Activated CD4-positive, alpha-beta T cell treated with anti-CD3 and anti-CD28 coated beads, Interleukin-2, amount 50 U/mL, for 1 hour (primary cell): ENCODE data around the gene MRPS10.

Source experiments
- DNase-seq: peaks from one replicate; pipeline ENCODE4 v3.0.0-alpha.2; 2020

MRPS10 gene

DNA sequence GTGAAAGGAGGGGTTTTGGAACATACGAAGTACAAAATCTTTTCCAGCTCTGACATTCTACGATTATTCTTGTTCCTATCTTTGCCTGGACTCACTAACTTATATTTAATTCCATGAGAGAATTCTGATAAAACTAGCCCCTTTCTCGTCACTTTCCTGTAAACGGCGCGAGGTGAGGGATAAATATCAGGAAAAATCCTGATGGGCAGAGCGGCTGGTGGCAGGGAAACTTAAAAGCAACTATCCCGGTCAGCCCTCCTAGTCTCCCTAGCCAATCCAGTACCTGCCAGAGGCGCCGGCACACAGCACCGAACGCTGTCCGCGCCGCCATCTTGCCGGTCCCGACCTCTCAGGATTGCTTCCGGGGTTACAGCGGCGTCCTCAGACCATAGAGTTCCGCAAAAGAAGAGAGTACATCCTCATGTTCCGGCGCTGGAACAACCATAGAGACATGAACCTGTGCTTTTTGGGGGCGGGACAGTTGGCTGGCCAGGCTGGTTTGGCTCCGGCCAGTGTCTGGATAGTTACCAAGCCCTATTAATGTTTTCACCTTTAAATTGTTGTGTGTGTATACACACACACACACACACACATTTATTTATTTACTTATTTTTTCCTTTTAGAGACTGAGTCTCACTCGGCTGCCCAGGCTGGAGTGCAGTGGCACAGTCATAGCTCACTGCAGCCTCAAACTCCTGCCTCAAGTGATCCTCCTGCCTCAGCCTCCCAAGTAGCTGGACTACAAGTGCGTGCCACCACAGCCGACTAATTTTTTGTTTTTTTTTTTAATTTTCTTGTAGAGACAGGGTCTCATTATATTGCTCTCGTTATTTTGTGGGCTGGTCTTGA is at the start of gene MRPS10:
TSS of gene MRPS10 (minus strand) at position 343 of the 849 bp plus-strand sequence. CDS start at position 331, 12 bp downstream.
- DNase-seq, result peak; percentile 87

DNA sequence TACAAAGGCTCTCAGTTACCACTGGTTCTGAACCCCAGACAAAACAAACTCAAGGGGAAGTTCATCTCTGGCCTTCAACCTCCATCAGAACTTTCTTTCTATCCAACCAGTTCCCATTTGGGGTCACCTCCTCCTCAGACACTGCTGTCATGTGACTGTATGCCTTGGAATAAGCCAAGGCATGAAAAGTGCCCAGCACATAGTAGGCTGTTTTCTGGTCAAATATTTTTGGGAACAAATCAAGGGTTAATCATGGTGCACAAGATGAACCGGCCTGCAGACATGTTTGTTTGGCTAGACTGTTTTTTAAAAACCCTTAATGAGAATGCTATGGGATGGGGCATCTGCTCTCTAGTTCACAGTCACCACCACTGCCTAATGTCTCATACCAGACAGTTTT is 48.9 kb upstream of the MRPS10 start:
- DNase-seq, result no peak

DNA sequence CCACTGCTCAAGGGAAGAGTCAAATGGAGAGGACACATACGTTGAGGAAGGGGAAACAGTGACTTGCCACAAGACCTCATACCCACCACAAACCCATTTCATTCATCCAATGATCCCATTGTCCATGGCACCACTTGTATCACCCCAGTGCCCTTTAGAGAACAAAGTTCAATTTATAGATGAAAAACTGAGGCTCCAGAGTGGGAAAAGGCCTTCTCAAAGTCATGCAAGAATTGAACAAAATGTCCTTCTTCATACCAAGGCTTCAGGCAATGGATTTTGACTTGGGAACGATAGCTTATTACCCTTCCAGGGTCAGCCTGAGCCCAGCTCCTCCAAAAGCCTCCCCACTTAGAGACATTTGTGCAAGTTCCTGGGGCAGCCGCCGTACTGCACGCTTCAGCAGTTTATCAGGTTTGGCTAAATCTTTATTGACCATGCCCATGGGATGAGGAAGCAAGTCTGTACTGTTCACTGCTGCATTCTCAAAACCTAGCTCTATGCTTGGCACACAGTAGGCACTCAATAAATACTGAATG is 47.3 kb upstream of the MRPS10 start:
- DNase-seq, result no peak

DNA sequence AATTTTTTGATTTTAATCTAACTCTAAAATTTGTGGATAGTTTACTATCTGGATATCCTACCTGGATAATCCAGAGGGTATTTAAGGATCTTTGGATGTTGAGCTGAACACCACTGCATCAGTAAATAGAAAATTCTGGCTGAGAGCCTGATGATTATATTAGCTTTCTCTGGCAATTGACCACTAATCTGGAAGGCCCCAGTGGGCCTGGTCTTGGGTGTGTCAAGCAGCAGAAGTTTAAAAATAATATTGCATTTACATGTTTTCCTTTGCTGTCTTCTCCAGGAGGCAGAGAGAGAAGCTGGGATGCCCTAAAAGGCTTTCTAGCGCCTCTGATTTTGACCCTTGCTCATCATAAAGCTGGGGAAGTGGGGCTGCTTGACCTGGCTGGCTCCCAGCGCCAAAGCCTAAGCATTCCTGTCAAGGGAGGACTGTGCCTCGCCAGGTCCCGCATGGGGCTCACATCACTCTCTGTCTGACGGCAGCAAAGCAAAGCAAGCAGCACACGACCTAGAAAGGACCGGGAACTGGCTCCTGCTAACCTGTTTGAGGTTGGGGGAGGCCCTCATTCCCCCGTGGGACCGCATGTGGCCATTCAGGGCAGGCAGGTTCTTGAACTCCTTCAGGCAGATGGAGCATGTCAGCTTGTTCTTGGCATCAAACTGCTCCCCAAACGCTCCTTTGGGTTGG is 46.6 kb upstream of the MRPS10 start:
- DNase-seq, result no peak

DNA sequence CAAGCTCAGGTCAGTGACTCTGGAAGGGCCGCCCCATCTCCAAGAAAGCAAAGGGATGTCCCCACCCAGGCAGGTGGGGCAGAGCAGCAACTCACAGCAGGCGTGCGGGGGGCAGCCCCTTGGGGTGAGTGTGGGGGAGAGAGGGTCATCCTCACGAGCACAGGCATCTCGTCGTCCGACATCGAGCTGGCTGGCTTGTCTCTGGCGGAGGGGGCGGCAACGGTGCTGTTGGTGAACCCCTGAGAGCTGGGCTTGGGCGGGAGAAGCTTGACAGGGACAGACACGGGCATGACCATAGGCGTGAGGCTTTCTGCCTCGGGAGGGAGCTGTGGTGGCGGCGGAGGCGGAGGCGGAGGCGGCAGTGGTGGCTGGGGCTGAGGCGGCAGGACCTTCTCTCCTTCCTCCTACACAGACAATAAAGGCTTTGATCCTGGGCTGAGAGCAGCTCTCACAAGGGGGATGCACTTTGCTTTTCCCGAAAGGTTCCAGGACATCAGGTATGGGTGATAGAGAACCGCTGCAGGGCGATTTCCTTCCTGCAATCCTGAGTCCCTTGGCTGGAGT is 45.6 kb upstream of the MRPS10 start:
- DNase-seq, result no peak

DNA sequence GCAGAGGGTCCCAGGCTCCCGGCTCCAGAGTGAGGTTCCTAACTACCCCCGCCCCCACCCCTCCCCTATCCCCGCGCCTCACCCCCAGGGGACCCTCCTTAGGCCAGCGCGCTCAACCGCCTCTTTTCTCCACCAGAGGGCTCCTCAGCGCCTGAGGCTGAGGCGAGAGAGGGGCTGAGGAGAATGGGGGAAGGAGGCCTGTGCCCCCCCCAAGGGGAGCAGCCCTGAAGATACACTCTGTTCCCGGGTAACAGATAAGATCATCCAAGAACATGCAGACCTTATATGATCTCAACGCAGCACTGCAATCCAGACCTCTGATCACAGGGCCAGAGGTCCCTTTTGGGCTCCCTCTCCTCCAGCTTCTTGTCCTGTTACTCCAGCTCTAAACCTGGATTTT is 43.3 kb upstream of the MRPS10 start:
- peak; percentile 33 for DNase-seq

DNA sequence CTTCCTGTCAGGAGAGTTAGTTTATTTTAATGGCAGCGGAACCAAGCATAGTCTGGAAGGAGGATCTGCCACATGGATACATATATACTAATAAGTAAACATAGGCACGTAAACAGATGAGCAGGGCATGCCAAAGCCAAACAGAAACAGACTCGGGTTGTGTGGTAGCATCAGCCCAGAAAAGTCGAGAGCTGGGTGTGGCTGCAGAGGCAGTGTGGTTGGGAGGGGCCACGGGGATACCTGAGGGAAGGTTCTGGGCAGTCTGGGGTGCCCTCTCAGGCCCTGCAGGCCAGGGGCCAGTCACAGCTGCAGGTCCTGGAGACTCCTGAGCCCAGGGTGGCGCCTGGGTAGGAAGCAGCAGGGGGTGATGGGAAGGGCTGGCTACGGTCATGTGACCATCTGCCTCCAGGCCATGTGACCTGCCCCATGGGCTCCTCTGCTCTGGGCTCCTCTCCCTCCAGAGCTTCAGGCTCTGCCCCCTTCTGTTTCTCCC is 42.8 kb upstream of the MRPS10 start:
- no peak for DNase-seq

DNA sequence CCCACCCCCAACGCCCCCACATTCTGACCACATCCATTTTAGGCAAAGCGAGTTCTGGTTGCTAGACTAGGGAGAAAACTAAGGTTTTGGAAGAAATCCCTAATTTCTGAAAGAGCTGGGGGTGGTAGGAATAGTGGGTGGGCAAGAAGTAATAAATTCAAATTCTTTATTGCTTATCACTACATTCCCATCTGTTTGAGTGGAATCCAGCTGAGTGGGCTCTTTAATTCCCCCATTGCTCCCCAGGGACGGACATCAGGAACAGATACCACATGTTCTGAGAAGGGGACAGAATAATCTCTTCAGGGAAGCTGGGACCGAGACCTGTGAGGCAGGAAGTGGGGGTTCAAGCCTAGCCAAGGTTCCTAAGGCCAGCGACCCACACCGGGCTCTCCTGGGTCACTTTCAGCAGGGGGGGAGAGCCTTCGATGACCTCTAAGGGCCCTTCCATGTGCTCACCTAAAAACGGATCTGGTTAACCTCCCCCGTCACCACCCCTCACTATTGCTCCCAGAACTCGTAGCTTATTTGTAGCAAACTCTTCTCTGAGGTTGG is 42.3 kb upstream of the MRPS10 start:
- no peak for DNase-seq

DNA sequence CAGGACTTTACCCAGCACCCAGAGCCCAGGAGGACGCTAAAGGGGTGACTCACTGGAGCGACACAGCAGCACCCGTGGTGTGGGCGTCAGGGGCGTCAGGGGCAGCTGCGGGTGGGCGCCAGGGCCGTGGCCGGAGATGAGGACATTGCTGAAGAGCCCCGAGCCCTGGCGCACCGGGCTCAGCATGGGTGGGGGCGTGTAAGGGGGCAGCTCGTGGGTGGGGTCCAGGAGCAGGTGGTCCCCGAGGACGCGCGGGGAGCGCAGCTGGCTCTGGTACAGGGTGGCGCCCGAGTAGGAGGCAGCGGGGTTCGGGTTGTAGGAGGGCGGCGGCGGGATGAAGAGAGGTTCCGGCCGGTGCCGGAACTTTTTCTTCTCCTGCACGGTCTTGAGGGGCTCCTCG is 41.6 kb upstream of the MRPS10 start:
- no peak for DNase-seq

DNA sequence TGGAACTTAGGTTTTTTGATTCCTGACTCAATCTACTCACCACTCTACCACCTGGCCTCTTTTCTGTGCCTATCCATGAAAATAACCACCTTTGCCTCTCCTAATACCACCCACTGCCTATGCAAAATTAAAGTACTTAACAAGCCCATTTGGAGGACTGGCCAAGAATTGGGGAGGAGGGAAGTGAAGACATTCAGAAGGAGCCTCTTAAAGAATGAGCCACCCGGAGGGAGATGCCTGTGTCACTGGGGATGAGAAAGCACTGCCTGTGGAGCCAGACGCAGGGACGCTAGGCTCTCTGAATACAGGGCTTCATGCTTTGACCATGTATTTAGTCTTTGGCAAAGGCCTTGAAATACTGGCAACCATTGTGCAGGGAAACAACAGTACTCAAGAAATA is 40.0 kb upstream of the MRPS10 start:
- DNase-seq, result no peak

DNA sequence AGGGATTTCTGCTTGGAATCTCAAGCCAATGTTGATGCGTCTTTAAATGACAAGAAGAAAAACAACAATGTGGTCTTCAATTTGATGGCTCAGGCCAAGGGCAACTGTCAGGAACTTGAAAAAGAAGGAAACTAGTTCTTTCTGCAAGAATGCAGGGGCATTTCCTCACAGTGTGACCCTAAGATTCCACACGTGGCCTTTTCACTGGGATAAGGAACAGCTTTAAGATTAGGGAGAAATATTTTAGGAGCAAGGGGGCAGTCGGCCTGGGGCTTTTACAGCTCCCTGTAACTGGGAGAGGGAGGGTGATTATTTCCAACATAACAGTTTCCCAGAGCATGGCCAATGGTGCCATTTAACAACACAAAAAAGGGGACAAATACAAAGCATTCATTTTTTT is 39.4 kb upstream of the MRPS10 start:
- DNase-seq, result no peak

DNA sequence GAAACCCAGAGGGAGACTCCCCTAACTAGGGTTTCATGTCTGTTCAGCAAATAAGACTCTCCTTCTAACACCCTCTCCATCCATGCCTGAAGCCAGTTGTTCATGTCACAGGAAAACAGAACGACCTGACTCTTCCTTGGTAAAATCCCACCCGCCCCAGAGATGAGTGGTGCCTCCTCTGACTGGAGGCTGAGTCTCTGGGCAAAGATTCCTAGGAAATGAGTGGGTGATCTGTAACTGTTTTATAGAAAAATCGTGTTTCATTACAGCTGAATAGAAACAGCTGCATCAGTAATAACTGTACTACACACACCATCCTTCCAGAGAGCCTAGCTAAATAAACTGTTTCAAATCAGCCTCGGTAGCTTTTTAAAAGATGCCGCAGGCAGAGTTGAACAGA is 37.4 kb upstream of the MRPS10 start:
- no peak for DNase-seq

DNA sequence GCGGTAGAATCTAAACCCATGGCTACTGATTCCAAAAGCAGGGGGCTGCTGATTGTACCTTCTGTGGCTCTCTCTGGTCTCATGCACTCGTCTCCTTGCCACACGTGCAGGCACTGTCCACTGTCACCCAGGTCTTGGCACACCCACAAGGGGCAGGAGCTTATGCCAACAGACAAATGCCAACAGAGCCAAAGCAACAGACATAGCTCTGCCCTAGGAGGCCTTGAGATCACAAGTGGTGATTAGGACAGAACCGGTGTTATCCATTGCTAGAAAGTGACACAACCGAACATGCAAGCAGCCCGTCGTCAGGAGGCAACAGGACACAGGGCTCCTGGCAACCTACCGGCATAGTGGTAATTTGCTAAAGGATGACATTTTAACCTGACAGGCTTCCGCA is 36.8 kb upstream of the MRPS10 start:
- no peak for DNase-seq

DNA sequence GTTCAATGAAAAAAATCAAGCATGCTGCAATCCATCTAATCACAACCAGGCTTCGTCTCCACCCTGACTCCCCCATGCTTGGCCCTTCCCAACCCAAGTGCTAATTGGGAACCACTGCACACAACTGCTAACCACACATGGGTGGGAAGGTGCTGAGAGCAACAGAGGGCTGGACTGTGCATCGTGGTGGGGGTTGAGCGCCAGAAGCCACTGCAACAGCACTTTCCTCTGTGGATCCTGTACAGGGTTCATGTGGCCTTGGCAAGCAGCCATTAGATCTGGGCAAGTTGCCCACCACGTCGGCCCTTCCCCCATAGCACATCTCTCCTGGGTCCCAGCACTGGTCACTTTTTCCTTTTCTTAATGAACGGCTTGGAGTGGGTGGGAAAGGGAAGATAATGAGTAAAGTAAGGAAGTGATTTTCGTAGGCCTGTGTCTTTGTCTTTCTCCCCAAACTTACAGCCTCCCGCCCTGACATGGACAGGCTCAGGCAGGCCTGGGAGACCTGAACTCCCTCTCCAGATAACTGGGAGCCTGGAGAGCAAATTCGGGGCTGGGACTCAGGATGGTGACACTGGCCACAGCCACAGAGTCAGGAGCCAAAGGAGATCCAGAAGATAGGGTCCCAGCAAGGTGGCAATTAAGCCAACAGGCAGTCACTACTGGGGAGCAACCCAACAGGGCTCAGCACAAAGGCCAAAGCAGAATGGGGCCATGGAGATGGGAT is 34.4 kb upstream of the MRPS10 start:
- no peak for DNase-seq

DNA sequence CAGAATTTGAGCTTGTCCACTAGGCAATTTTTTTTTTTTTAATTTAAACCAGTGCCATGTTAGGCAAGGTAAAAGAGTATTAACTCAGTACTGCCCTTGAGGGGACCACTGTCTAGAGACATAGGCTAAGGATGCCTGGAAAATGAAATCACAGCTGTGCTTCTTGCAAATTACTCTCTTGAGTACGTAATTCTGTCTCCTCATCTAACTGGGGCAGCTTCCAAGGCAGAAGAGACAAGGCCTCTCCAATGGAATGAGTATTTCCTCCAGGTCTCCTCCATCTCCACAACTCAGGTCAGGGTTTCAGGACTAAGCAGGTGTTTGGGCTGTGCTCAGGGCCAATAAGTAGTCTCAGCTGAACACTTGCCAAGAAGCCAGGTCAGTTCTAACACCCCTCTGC is 33.8 kb upstream of the MRPS10 start:
- no peak for DNase-seq

DNA sequence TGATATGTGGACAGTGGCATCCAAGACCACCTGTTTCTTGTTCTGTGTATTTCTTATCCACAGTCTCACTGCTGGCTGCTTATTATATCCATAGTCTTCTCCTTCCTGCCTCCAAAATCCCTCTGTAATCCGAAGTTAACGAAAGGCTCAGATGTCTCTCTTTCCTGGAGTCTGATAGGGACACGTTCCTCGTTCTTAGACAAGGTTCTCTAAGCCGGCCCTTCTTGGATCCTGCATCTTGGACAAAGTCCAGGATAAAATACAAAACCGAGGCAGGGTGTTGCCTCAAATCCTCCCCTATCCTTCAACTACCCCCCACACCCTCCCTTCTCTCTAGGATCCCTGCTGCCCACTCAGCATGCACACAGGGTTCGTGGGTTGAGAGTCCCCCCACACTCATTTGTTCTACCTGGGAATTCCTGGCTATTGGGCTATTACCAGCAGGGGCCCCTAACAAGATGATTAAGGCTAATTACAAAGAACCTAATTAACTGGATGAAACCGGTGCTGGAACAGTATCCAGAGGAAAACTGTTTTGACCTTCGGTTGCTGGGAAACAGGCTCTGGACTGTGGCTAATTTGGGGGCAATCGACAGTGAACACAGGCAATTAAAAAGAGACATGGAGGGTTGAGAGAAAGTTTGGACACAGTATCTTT is 32.7 kb upstream of the MRPS10 start:
- DNase-seq, result no peak

DNA sequence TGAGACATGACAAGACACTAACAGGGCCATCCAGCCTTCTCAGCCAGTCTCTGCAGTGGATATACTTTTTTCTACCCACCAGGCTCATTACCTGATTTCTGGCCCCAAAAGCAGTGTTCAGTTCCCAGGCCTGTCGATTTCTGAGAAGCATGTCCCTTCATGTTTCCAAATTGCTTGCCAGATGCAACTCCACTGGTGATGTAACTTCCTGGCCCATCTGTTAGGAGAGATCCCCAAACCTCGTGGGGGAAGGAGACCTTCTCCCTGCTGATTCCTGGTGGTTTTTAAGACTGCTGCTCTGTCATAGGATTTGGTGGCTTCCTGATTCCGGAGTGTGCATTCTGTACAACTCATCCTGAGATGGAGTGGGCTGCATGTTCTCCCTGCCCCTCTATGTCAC is 31.6 kb upstream of the MRPS10 start:
- no peak for DNase-seq

DNA sequence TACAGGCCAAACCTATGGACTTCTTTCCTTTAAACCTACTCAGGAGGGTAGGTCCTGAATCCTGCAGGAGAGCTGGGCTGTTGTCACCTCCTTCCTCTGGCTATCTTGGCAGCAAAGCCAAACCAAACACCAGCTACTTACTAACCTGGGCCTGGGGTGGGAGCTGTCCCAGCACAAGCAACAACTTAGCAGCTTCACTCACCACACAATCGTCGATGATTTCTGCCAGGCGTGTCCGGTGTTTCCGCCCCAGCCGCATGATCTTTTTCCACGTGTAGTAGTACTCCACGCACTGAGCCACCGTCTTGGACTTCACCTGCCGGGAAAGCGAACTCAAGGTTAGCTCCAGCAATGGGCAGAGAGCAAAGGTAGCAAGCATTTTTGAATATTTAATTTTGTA is 25.4 kb upstream of the MRPS10 start:
- DNase-seq, result no peak

DNA sequence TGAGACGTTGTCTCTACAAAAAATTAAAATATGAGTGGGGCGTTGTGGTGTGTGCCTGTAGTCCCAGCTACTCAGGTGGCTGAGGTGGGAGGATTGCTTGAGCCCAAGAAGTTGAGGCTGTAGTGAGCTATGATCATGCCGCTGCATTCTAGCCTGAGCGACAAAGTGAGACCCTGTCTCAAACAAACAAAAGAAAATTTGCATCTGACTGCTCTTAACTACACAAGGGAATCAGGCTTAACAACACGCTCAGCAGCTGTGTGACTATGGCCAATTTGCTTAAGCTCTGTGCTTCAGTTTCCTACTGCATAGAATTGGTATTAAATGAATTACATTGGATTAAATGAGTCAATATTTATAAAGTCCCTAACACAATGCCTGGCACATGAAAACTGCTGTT is 24.3 kb upstream of the MRPS10 start:
- DNase-seq, result no peak

DNA sequence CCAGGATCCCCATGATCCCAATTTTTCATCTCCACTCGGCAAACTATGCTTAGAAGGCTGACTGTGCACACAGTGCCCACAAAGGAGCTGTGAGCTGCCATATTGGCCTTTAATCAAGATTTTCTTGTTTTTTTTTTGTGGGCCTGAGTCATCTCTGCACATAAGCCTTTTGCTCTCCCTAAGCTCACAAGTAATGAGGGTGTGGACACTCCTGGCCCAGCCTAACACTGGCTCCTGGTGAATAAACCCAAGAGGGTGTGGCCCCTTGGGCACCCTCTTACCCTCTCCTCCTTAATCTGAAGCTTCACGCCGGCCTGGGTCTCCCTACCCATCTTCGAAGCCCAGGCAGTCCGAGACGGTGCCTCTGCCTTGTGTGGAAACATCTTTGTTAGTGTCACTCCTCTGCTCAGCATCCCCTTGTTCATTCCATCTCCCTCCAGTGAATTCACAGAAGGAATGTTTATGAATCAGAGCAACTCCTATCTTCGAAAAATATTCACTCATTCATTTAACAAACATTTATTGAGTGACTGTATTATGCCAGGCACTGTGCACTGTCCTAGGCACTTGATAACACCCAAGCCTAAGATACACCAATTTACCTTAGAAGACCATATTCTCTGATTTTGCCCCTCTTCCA is 22.2 kb upstream of the MRPS10 start:
- DNase-seq, result no peak

DNA sequence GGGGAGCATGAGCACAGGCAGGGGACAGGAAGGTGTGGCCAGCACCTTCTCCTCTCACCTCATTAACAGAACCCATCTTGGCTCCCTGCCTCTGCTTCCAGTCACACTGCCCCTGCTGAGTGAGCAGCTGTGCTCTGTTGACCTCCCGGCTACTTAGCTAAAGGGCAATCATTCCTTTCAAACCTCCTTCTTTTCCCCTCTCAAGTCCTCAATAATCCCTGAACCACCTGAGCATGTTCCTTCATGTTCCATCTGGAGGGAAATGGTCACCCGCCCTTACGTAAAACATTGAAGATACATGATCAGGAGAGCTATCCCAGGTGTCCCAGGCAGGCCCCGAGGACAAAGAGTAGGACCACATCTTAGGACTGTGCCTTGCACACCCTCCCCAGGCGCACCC is 21.7 kb upstream of the MRPS10 start:
- DNase-seq, result no peak

DNA sequence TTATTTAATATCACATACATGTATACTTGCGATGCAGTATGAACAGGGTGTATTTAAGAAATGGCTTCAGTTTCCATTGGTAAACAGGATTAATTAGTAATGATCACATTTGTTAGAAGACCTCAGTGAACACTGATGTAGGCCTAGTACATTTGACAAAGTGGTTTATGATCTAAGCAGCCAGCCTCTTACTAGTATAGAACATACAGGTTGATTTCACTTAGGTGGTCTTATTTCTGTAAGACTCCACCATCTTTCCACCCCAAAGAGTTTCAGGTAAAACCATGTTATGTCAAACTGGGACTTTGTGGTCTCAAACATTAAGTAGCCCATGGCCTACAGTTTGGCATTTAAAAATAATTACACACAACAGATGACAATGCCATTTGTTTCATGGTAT is 20.2 kb upstream of the MRPS10 start:
- no peak for DNase-seq
